Adrenal gland (tissue), 5 donors: ENCODE data around the gene FAM53B.

Experiments used
- CTCF ChIP-seq, 6 experiments: fragments of 450-650 bp in 4 of 6; fragments of 200-600 bp in 2 of 6; sonication (generic) in 1 of 6; IDR thresholded peaks; 1 replicate in 5 of 6; 2 replicates in 1 of 6; pipeline versions ENCODE4 v1.5.1 to v1.8.0; 2016 to 2021; ENCODE audit warnings: antibody characterized with exemption in 6 of 6, mild to moderate bottlenecking in 2 of 6, moderate library complexity in 1 of 6
- POLR2A ChIP-seq, 2 donors: fragments of 450-650 bp; IDR thresholded peaks; one replicate each; pipeline ENCODE4 v1.6.1; 2017; ENCODE audit warnings: antibody characterized with exemption in 2 of 2, mild to moderate bottlenecking in 2 of 2, moderate library complexity in 1 of 2
- donor health status: DM: no; HTN: no; CAD: no.

GRCh38 chr10:124695259-124695658 is 48.9 kb downstream of the FAM53B start:
- TF ChIP-seq CTCF (IDR thresholded peaks at IDR 0.05) (no peak), POLR2A (IDR thresholded peaks at IDR 0.05) (no peak)
